Natural killer cell (primary cell): Measurements from ENCODE around the gene SELENOI. TPM values are rescaled to one million over a fixed set of nuclear protein-coding genes. Genes with fewer than 3 reads are reported as not detected.
A peak's percentile ranks its signal among the peaks of the same experiment; 100 is the strongest.

Experiments
- ATAC-seq, 3 donors: fragments of 150-1000 bp in 2 of 3; fragments of 200-7000 bp in 1 of 3; cut with Tn5 transposase; 1 replicate in 1 of 3; 2 replicates in 2 of 3; pipeline ENCODE4 v1.10.0; 2021; ENCODE audit warnings: mild to moderate bottlenecking in 2 of 3, moderate library complexity in 2 of 3
- DNase-seq, 2 donors: peaks; one replicate each; pipeline versions ENCODE4 v3.0.0 to v3.0.0-alpha.2; 2013 to 2021; ENCODE audit warnings: mixed read lengths in 1 of 2
- H3K27ac ChIP-seq: one replicate; pipeline ENCODE4 v1.5.1; 2013; ENCODE audit warnings: mild to moderate bottlenecking, low read length
- H3K27me3 ChIP-seq: one replicate; pipeline ENCODE4 v1.6.1; 2013; ENCODE audit warnings: low read length; ENCODE audit not compliant: control insufficient read depth, insufficient read depth
- H3K36me3 ChIP-seq: one replicate; pipeline ENCODE4 v1.6.1; 2013; ENCODE audit warnings: low read length; ENCODE audit not compliant: control insufficient read depth, insufficient read depth
- H3K4me1 ChIP-seq: one replicate; pipeline ENCODE4 v1.6.1; 2013; ENCODE audit warnings: low read length; ENCODE audit not compliant: control insufficient read depth, insufficient read depth
- H3K4me3 ChIP-seq: one replicate; pipeline ENCODE4 v1.5.1; 2013; ENCODE audit warnings: low read length
- H3K9me3 ChIP-seq: one replicate; pipeline ENCODE4 v1.6.1; 2013; ENCODE audit warnings: low read length; ENCODE audit not compliant: control insufficient read depth, insufficient read depth
- H3K27ac Mint-ChIP-seq, 2 donors: one replicate each; pipeline ENCODE4 v1.8.0; 2022; ENCODE audit warnings: mild to moderate bottlenecking in 2 of 2, mixed read lengths in 2 of 2, moderate library complexity in 1 of 2
- H3K27me3 Mint-ChIP-seq, 2 donors: one replicate each; pipeline ENCODE4 v1.8.0; 2022; ENCODE audit warnings: low read depth in 2 of 2, mixed read lengths in 2 of 2
- H3K36me3 Mint-ChIP-seq: one replicate; pipeline ENCODE4 v1.8.0; 2022; ENCODE audit warnings: mixed read lengths
- H3K4me1 Mint-ChIP-seq, 2 donors: one replicate each; pipeline ENCODE4 v1.8.0; 2022; ENCODE audit warnings: mixed read lengths in 2 of 2
- H3K4me3 Mint-ChIP-seq: one replicate; pipeline ENCODE4 v1.8.0; 2022; ENCODE audit warnings: mild to moderate bottlenecking, moderate library complexity, mixed read lengths
- H3K9me3 Mint-ChIP-seq, 2 donors: one replicate each; pipeline ENCODE4 v1.8.0; 2022; ENCODE audit warnings: mixed read lengths in 2 of 2
- CTCF ChIP-seq: fragments of 200-600 bp; IDR thresholded peaks from one replicate; pipeline ENCODE4 v1.8.0; 2022; ENCODE audit warnings: antibody characterized with exemption
- WGBS: methylation state at CpG from one replicate; pipeline ENCODE4 v1.1.7; 2013; ENCODE audit warnings: missing lambda C conversion rate; ENCODE audit not compliant: insufficient coverage; 5-methylcytosine and 5-hydroxymethylcytosine counted together
- intact Hi-C: fragments of 100-400 bp; cut with micrococcal nuclease; formaldehyde crosslinking; loops from one replicate; pipeline ENCODE4 v1.14.2; 2022
- total RNA-seq, 4 donors: library from RNA; stranded (reverse); fragments of 120-200 nt in 1 of 4; gene quantifications; one replicate each; pipeline versions ENCODE4 v1.2.3 to v1.2.4, GENCODE V29; 2013 to 2022

The SELENOI gene
- total RNA-seq, 3 donors from 2014 or later (not counting 1 experiment from before 2014, with no cell fraction given) = 28.1 to 47.6 (median 36.4) TPM

- peaks cover 5 to 10% of the 10 kb centered on the region in 2 donors for H3K4me1 Mint-ChIP-seq
- intact Hi-C loops = no loop called here
- peak in 1 of 2 donors; percentile 28 for DNase-seq
Observed at GRCh38 chr2:26396734-26397298, 50.9 kb downstream of the SELENOI start.

GRCh38 chr2:26399771-26400376 is 53.9 kb downstream of the SELENOI start:
- no peak overlapping the region for H3K27ac ChIP-seq
- TF ChIP-seq CTCF = no peak
- peaks cover 5% of the 10 kb centered on the region for H3K4me1 ChIP-seq
- no peak for DNase-seq
- Mint-ChIP-seq H3K36me3 (peaks cover 7% of the 10 kb centered on the region), H3K9me3 (no peaks in the 10 kb centered on the region), H3K4me1 (peaks cover 5 to 10% of the 10 kb centered on the region in 2 donors), H3K27me3 (no peaks in the 10 kb centered on the region), H3K27ac (no peak overlapping the region), H3K4me3 (no peak overlapping the region)
- intact Hi-C loops = no loop called here
- H3K36me3 ChIP-seq = peaks cover 3% of the 10 kb centered on the region
- H3K9me3 ChIP-seq = no peaks in the 10 kb centered on the region
- WGBS = 41% methylated on average over 4 of the region's 4 CpGs
- no peak overlapping the region for H3K4me3 ChIP-seq
- peaks cover 6% of the 10 kb centered on the region for H3K27me3 ChIP-seq
- no peak for ATAC-seq

More at GRCh38 chr2:26396734-26397298, 50.9 kb downstream of the SELENOI start:
- no peak overlapping the region for H3K4me3 ChIP-seq
- peaks cover 8% of the 10 kb centered on the region for H3K36me3 ChIP-seq
- TF ChIP-seq CTCF = no peak
- Mint-ChIP-seq H3K27ac (no peak overlapping the region), H3K36me3 (peaks cover 7% of the 10 kb centered on the region), H3K27me3 (no peaks in the 10 kb centered on the region), H3K4me3 (no peak overlapping the region), H3K9me3 (no peaks in the 10 kb centered on the region)
- H3K27me3 ChIP-seq = no peaks in the 10 kb centered on the region
- no peak overlapping the region for H3K27ac ChIP-seq
- 79% methylated on average over 5 of the region's 5 CpGs for WGBS
- no peak for ATAC-seq
- peaks cover 4% of the 10 kb centered on the region for H3K4me1 ChIP-seq
- no peaks in the 10 kb centered on the region for H3K9me3 ChIP-seq

- no peak for TF ChIP-seq CTCF
- H3K27ac Mint-ChIP-seq = no peak overlapping the region
- H3K27me3 ChIP-seq = peaks cover 6% of the 10 kb centered on the region
- DNase-seq (no peak), ATAC-seq (no peak)
- H3K4me3 Mint-ChIP-seq = no peak overlapping the region
- peaks cover 7% of the 10 kb centered on the region for H3K36me3 Mint-ChIP-seq
- H3K4me1 ChIP-seq = peaks cover 5% of the 10 kb centered on the region
- no peak overlapping the region for H3K4me3 ChIP-seq
- H3K4me1 Mint-ChIP-seq = peaks cover 5 to 10% of the 10 kb centered on the region in 2 donors
- H3K27ac ChIP-seq = no peak overlapping the region
- no peaks in the 10 kb centered on the region for H3K36me3 ChIP-seq
- 80% methylated on average over 4 of the region's 5 CpGs for WGBS
- H3K9me3 Mint-ChIP-seq = no peaks in the 10 kb centered on the region
- no peaks in the 10 kb centered on the region for H3K9me3 ChIP-seq
- intact Hi-C loops = no loop called here
- peaks cover 0 to 4% of the 10 kb centered on the region in 2 donors for H3K27me3 Mint-ChIP-seq
Observed at GRCh38 chr2:26400723-26401122, 54.8 kb downstream of the SELENOI start.
